Transverse colon (tissue), 3 donors: ENCODE measurements around the gene ARNT2.

Experiments used
- EP300 ChIP-seq: sonication (generic); formaldehyde crosslinking; IDR thresholded peaks from one replicate; pipeline ENCODE4 v1.6.1; 2017; ENCODE audit warnings: antibody characterized with exemption, low read depth
- POLR2A ChIP-seq: fragments of 450-650 bp; IDR thresholded peaks from one replicate; pipeline ENCODE4 v1.6.1; 2016; ENCODE audit warnings: antibody characterized with exemption, mild to moderate bottlenecking, moderate library complexity
- TF ChIP-seq, protein P1 (sequence below), 5 experiments: fragments of 200-600 bp in 3 of 5; fragments of 450-650 bp in 2 of 5; sonication (generic) in 3 of 5; IDR thresholded peaks; 1 replicate in 2 of 5; 2 replicates in 3 of 5; pipeline ENCODE4 v1.5.1; 2016 to 2017; ENCODE audit warnings: antibody characterized with exemption in 5 of 5, inconsistent platforms in 3 of 5, mild to moderate bottlenecking in 2 of 5, moderate library complexity in 1 of 5

GRCh38 chr15:80445300-80446041 lies 41.3 kb downstream of the ARNT2 start:
- TF ChIP-seq EP300 (no peak), POLR2A (no peak)
- TF ChIP-seq, protein P1, sequence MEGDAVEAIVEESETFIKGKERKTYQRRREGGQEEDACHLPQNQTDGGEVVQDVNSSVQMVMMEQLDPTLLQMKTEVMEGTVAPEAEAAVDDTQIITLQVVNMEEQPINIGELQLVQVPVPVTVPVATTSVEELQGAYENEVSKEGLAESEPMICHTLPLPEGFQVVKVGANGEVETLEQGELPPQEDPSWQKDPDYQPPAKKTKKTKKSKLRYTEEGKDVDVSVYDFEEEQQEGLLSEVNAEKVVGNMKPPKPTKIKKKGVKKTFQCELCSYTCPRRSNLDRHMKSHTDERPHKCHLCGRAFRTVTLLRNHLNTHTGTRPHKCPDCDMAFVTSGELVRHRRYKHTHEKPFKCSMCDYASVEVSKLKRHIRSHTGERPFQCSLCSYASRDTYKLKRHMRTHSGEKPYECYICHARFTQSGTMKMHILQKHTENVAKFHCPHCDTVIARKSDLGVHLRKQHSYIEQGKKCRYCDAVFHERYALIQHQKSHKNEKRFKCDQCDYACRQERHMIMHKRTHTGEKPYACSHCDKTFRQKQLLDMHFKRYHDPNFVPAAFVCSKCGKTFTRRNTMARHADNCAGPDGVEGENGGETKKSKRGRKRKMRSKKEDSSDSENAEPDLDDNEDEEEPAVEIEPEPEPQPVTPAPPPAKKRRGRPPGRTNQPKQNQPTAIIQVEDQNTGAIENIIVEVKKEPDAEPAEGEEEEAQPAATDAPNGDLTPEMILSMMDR (IDR thresholded peaks at IDR 0.05) = no peak
